Epithelial cell of esophagus (primary cell): Measurements from ENCODE around the gene SMIM21.

Experiments
- DNase-seq: peaks from one replicate; pipeline ENCODE4 v3.0.0; 2010; ENCODE audit warnings: low read depth
- H3K4me3 ChIP-seq: 2 replicates; pipeline ENCODE4 v1.5.1; 2011; ENCODE audit warnings: mild to moderate bottlenecking, low read length, control low read depth
- TF ChIP-seq, protein P1 (sequence below): IDR thresholded peaks from 2 replicates; pipeline ENCODE4 v1.5.1; 2011; ENCODE audit warnings: low read depth, mild to moderate bottlenecking, low read length, control low read depth, inconsistent platforms; ENCODE audit not compliant: insufficient read depth; ENCODE audit errors: missing control alignments

The SMIM21 gene

DNA sequence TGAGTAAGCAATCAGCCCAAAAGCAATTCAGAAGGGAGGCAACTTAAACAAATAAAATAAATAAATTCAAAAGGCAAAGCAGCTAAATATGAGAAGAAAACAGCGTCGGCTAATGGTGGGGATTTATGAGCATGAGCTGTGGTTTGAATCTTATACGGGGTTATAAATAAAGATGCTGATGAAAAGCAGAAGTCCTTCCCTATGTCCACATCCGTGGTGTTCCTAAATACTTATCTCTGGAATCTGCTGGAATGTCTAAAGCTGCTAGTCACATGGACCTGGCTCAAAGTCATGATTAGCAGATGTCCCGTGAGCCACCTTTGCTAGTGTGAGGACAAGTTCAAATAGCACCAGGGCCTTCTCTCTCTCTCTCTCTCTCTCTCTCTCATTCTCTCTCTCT is 33.8 kb downstream of the SMIM21 start:
- DNase-seq, result no peak
- TF ChIP-seq, protein P1, sequence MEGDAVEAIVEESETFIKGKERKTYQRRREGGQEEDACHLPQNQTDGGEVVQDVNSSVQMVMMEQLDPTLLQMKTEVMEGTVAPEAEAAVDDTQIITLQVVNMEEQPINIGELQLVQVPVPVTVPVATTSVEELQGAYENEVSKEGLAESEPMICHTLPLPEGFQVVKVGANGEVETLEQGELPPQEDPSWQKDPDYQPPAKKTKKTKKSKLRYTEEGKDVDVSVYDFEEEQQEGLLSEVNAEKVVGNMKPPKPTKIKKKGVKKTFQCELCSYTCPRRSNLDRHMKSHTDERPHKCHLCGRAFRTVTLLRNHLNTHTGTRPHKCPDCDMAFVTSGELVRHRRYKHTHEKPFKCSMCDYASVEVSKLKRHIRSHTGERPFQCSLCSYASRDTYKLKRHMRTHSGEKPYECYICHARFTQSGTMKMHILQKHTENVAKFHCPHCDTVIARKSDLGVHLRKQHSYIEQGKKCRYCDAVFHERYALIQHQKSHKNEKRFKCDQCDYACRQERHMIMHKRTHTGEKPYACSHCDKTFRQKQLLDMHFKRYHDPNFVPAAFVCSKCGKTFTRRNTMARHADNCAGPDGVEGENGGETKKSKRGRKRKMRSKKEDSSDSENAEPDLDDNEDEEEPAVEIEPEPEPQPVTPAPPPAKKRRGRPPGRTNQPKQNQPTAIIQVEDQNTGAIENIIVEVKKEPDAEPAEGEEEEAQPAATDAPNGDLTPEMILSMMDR, result no peak
- H3K4me3 ChIP-seq, result no peak overlapping the region

DNA sequence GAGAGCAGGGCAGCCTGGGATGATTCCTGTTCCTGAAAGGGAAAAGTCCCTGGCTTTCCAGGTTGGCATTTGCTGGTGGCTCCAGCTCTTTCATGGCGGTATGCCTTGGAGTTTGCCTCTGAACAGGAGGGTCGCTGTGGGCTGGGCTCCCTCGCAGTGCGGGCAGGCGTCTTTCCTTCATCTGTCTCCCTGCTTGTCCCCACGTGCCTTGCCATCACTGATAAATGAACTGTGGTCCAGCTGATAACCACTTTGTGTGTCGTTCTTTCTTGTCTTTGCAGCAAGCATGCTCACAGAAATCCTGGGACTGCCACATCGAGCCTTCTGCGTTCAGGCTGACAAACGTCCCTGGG is 35.3 kb downstream of the SMIM21 start:
- DNase-seq, result no peak
- TF ChIP-seq, protein P1, result no peak
- no peak overlapping the region for H3K4me3 ChIP-seq

DNA sequence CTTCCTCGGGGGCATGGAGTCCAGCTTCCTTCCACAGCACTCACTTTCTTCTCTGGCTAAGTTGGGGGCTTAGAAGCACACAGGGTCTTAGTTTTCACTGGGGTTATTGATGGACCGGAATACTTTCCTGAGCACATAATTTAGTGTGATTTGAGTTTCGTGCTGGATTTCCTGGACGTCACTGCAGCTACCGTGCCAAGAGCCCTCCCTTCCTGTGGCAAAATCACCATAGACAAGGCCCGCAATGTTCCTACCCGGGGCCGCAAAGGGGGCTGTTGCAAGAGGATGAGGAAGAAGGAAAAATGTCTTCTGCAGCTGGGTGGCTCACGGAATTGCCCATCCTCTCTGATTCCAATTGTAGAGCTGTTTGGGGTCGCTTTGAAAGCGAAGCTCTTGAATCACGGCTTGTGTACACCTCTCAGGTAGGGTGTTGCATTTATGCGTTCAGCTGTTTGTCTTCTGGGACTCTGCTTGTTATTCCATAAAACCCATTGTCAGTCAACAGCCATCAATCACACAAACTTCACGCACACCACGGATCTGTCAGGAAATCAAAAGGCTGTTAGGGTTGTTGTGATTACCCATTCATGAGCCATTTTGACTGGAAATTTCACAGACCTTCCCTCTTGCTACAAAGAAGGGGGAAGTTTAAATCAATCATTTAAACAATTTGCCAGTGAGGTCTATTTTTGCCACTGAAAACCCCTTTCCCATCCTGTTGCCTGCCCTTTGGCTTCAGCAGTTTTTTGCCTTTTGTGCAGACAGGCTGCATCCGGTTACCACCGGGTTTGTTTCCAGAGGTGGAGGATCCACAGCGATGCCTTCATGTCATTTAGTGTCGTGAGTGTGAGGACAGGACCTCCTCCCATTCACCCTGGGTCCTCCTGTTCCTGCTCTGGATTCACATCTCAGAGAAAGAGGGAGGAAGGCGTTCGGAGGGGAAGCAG is 36.0 kb downstream of the SMIM21 start:
- DNase-seq, result no peak
- no peak overlapping the region for H3K4me3 ChIP-seq
- TF ChIP-seq, protein P1, result no peak

DNA sequence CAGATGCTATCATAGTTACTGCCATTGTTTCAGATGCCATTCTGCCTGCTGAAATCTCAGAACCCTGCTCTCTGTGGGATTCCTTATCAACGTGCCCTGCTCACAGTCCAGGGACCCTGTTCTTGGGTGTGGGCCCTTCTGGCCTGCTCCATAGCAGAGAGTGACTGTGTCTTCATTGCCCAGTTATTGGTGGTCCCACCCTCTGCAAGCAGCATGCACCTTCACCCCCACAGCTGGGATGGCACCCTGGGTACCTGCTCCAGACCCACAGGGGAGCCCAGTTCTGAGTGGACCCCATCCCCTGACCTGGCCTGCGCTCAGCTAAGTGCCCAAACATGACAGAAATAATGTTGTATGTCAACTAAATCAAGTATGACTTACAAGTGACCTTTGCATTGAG is 36.6 kb downstream of the SMIM21 start:
- DNase-seq, result no peak
- TF ChIP-seq, protein P1, result no peak
- H3K4me3 ChIP-seq, result no peak overlapping the region

- DNase-seq, result no peak
- H3K4me3 ChIP-seq, result no peak overlapping the region
- TF ChIP-seq, protein P1, result no peak
Observed at GRCh38 chr18:75384144-75384543, 43.4 kb downstream of the SMIM21 start.

DNA sequence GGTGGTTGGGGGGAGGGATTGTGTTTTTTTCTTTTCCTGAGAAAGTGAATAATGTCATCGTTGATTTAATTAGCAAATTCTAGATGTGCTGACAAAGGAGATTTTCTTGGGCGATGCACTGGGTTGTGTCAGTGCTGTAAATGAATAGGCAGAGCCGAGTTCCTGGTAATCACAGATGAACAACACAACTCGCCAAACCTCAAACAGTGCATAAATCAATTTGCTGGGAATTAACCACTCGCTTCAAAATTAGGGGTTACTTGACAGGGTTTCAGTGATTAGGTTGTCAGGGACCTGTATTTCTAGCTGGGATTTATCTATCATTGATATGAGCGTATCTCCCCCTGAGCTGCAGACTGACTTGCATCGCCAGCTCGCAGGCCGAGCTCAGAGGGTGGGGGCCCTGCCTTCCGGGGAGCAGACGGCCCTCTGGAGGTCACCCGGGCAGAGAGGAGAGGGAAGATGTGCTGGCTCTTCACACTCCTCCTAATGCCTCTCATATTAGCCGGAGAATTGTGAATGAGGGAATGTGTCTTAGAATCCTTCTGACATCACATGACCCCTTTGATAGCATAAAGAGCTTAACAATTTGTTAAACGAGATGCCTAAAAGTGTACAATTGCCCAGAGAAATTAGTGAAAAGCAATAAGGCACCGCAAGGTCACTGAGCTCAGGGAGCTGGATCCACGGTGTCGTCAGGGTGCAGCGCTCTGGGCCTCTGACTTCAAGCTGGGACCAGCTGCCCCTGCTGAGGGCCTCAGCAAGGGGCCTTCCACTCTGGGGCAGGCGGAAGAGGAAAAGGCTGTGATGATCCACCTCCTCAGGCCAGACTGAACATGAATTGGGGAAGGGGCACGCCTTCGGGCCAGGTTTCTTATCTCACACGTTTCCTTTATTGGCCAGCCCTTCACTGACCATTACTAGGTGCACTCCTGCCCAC is 48.9 kb downstream of the SMIM21 start:
- DNase-seq, result no peak
- no peak overlapping the region for H3K4me3 ChIP-seq

More for the DNA sequence above, 48.9 kb downstream of the SMIM21 start:
- TF ChIP-seq, protein P1, result no peak
